ENCODE measurements around the gene STOM.

STOM gene

DNA sequence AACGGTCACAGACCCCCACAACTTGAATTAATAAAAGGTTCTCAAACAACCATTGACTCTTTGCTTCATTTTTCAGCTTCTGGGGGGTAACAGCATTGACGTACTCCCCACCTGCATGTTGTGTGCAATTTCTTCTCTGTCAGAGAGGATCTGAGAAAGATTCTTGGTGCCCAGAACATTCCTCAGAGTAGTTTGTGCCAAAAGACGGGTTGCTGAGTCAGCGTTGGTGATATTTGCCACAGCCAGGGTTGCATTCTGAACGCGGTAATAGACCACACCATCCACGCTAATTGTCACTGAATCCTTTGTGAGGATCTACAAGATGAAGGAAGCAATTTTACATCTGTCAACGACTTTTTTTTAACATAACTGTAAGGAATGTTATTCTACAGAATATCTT lies 21.0 kb downstream of the STOM start:
- no peak for DNase-seq (ENCODE audit: low read depth in 2 of 2)

- DNase-seq (ENCODE audit: low read depth in 2 of 2), result no peak
Measured at GRCh38 chr9:121348221-121348620, 21.8 kb downstream of the STOM start.

- no peak for DNase-seq (ENCODE audit: low read depth in 2 of 2)
Measured at GRCh38 chr9:121345070-121345469, 25.0 kb downstream of the STOM start.

GRCh38 chr9:121344184-121344583 lies 25.9 kb downstream of the STOM start:
- DNase-seq (ENCODE audit: low read depth in 2 of 2), result no peak

DNA sequence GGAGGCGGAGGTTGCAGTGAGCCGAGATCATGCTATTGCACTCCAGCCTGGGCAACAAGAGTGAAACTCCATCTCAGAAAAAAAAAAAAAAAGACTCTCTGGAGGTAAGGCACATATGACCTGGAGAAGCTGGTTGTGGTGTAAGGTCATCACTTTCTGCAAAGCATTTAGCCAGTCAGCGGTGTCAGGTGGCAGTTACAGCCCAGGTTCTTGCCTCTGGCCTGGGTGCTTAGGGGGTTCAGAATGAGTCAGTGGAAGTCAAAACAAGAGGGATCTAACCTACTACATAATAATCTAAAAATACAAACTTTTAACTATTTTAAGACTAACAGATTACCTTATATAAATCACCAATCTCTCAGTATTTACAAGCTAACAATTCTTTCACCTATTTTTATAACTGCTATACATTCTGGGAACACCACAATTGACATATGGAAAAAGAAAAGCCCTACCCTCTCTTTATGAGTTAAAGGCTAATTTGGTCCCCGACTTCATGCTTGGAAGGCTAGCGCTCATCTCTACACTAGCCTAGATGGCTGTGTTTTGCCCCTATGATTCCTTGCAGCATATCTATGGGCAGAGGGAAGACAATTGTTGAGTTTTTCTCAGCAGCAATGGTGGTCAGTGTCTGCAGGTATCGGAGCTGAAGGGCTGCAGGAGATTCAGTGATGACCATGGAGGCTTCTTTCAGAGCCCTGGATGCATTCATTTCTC lies 29.2 kb downstream of the STOM start:
- no peak for DNase-seq (ENCODE audit: low read depth in 2 of 2)

DNA sequence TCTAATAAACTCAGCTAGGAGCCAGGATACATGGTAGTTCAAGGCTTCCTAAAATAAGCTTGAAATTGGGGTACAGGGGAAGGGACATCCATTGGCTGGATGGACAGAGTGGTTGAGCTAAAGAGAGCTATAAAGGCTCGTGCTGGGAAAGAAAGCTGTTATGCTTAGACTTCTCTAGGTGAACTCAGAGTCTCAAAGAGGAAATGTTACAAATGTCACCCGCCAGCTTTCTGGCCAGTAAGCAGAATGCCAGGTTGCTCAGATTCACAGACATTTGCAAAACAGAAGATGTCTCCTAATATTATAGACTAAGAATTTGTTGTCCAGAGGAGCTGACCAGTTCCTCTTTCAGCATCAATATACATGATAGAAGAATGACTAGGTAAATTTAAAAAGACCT lies 30.6 kb downstream of the STOM start:
- no peak for DNase-seq (ENCODE audit: low read depth in 2 of 2)

- no peak for DNase-seq (ENCODE audit: low read depth in 2 of 2)
Measured at GRCh38 chr9:121336665-121337064, 33.4 kb downstream of the STOM start.

- DNase-seq (ENCODE audit: low read depth in 2 of 2), result no peak
Measured at GRCh38 chr9:121333950-121334773, 35.9 kb downstream of the STOM start.

DNA sequence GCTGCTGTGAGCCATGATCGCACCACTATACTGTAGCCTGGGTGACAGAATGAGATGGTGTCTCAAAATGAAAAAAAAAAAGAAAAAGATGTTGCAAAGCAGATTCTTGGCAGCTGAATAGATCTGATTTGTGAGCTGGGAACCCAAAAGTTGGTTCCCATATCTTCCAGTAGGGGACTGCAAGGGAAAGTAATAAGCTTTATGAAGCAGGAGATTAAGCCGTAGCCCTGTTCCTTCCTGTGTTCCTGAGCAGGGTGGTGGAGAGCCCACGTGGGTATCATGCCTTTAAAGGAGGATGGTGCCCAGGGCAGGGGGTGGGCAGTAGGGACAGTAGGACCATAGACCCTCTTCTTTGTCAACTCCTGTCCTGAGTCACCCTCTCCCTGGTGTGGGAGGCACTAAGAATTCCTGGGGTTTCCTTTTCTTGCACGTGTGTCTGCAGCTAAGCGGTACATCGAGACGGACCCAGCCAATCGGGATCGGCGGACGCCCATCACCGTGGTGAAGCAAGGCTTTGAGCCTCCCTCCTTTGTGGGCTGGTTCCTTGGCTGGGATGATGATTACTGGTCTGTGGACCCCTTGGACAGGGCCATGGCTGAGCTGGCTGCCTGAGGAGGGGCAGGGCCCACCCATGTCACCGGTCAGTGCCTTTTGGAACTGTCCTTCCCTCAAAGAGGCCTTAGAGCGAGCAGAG lies 37.9 kb downstream of the STOM start:
- DNase-seq (ENCODE audit: low read depth in 2 of 2), result no peak

GRCh38 chr9:121331549-121331948 lies 38.5 kb downstream of the STOM start:
- no peak for DNase-seq (ENCODE audit: low read depth in 2 of 2)

- DNase-seq (ENCODE audit: low read depth in 2 of 2), result no peak
Measured at GRCh38 chr9:121328876-121329681, 41.0 kb downstream of the STOM start.

GRCh38 chr9:121328476-121328875 lies 41.6 kb downstream of the STOM start:
- DNase-seq (ENCODE audit: low read depth in 2 of 2), result no peak

GRCh38 chr9:121326901-121327613 lies 43.0 kb downstream of the STOM start:
- no peak for DNase-seq (ENCODE audit: low read depth in 2 of 2)

- DNase-seq (ENCODE audit: low read depth in 2 of 2), result no peak
Measured at GRCh38 chr9:121326130-121326838, 43.8 kb downstream of the STOM start.

GRCh38 chr9:121325387-121325786 lies 44.7 kb downstream of the STOM start:
- DNase-seq (ENCODE audit: low read depth in 2 of 2), result no peak

GRCh38 chr9:121324755-121325154 lies 45.3 kb downstream of the STOM start:
- no peak for DNase-seq (ENCODE audit: low read depth in 2 of 2)

DNA sequence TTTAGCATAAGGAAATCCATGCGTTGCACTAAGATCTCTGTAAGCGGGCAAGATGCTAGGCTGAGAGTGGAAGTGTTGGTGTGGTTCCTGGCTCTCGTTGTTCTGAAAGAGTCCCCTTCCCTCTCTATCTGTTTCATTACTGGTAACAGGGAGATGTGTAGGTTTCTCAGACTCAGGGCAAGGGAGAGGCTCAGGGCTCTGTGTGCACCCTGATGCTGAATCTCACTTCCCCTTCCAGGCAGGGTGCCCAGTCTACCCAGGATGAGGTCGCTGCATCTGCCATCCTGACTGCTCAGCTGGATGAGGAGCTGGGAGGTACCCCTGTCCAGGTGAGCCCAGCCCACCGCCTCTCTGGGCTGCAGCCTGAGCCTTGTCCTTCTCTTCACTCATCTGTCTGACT lies 45.7 kb downstream of the STOM start:
- no peak for DNase-seq (ENCODE audit: low read depth in 2 of 2)

DNA sequence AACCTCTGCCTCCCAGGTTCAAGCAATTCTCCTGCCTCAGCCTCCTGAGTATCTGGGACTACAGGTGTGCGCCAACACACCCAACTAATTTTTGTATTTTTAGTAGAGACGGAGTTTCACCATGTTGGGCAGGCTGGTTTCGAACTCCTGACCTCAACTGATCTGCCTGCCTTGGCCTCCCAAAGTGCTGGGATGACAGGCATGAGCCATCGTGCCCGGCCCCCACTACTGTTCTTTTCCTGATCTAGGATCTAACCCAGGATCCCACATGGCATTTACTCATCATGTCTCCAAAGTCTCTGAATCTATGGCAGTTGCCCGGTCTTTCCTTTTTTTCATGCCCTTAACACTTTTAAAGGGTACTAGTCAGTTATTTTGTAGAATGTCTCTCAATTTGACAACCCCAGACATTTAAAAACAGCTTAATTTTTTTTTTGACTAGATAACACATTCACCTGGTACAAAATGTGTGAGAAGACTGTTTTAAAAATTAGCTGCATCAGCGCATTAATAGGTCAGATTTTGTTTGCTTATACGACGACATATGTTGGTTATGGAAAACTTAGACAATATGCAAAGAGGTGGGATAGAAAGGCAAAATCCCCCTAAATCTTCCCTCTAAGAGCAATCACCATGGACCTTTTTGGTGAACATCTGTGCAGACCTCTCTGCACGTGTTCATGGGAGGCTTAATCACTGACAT lies 46.5 kb downstream of the STOM start:
- no peak for DNase-seq (ENCODE audit: low read depth in 2 of 2)

DNA sequence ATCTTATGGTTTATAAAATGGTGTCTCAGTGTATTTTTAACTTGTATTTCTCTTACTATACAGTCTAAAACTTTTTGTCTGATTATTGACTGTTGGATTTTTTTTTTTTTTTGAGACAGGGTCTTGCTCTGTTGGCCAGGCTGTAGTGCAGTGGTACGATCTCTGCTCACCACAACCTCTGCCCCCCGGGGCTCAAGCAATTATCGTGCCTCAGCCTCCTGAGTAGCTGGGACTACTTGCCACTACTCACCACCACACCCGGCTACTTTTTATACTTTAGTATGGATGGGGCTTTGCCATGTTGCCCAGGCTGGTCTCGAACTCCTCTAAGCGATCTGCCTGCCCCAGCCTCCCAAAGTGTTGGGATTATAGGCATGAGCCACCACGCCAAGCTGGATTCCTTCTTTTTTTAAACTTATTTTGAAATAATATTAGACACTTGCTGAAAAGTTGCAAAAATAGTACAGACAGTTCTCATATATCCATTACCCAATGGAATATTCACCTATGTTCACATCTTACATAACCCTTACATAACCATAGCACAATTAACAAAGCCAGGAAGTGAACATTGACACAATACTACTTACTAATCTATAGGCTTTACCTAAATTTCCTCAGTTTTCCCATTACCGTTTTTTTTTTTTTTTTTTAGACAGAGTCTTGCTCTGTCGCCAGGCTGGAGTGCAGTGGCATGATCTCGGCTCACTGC lies 47.2 kb downstream of the STOM start:
- DNase-seq (ENCODE audit: low read depth in 2 of 2), result no peak
